GM23248 (cell line): Measurements from ENCODE around the gene C5.

Experiments
- EZH2 ChIP-seq: fragments of 200-600 bp; sonication (generic); IDR thresholded peaks from 2 replicates; pipeline ENCODE4 v1.6.1; 2018; ENCODE audit warnings: antibody characterized with exemption, mild to moderate bottlenecking; ENCODE audit not compliant: insufficient read depth, poor library complexity, severe bottlenecking
- EZH2phosphoT487 ChIP-seq: fragments of 200-600 bp; sonication (generic); IDR thresholded peaks from 2 replicates; pipeline ENCODE4 v1.6.1; 2018; ENCODE audit warnings: antibody characterized with exemption, moderate library complexity, mild to moderate bottlenecking, low read depth; ENCODE audit not compliant: insufficient read depth

DNA sequence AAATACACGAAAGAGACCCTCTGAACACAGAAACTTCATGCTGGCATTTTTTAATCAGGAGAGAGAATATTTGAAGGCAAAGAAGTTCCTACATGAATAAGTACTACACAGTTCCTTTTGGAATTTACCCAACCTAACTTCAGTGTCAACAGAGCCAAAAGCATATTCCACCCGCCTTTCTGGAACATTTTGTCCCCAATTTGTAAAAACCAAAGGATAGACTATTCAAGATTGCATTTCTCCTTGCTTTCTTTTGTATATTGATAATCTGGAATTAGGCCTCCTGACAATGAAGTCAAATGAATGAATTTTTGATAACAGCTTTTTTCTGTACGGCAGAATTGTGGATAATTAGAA, 84.1 kb downstream of the C5 start:
- TF ChIP-seq EZH2 (no peak), EZH2phosphoT487 (no peak)
